HG03175 (cell line): ENCODE results near the gene GABBR2.

Source experiments
- ATAC-seq: cut with Tn5 transposase; IDR thresholded peaks from one replicate; pipeline ENCODE4 v1.9.1; 2021; ENCODE audit warnings: mild to moderate bottlenecking, moderate library complexity; ENCODE audit not compliant: unreplicated experiment

Gene GABBR2

GRCh38 chr9:98453589-98454311 is 255.0 kb downstream of the GABBR2 start:
- ATAC-seq, result no peak

DNA sequence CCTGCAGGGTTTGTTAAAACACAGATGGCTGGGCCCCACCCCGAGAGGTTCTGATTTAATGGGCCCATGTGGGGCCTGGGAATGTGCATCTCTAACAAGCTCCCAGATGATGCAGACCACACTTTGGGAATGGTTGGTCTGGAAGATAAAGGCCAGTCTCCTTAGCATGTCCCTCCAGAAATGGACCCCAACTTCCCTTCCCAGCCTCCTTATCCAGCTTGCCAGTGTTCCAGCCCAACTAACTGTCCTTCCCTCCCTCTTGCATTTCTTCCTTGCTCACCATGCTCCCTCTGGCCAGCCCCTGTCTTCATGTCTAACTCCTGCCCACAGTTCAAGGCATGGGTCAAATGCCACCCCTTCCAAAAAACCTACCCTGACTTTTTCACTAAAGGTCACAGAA is 257.2 kb downstream of the GABBR2 start:
- no peak for ATAC-seq

GRCh38 chr9:98450496-98450895 is 258.2 kb downstream of the GABBR2 start:
- ATAC-seq, result no peak

GRCh38 chr9:98449871-98450270 is 258.9 kb downstream of the GABBR2 start:
- ATAC-seq, result no peak

GRCh38 chr9:98445576-98445975 is 263.2 kb downstream of the GABBR2 start:
- ATAC-seq, result no peak

DNA sequence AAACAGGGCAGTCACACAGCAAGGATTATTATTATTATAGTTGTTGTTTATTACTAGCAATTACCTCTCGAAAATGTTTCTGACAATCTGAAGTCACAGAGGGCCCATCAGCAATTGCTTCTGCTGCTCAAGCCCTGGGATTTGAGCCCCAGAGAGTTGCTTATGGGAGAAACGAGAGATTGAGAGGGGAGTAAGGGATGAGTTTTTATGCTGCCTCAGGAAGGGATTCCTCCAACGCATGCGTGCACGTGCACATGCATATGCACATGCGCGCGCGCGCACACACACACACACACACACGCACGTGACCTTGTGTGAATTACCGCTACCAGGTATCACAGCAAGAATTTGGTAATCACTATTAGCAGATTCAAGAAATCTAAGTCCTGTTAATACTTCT is 264.1 kb downstream of the GABBR2 start:
- ATAC-seq, result no peak

GRCh38 chr9:98442541-98442940 is 266.2 kb downstream of the GABBR2 start:
- no peak for ATAC-seq

DNA sequence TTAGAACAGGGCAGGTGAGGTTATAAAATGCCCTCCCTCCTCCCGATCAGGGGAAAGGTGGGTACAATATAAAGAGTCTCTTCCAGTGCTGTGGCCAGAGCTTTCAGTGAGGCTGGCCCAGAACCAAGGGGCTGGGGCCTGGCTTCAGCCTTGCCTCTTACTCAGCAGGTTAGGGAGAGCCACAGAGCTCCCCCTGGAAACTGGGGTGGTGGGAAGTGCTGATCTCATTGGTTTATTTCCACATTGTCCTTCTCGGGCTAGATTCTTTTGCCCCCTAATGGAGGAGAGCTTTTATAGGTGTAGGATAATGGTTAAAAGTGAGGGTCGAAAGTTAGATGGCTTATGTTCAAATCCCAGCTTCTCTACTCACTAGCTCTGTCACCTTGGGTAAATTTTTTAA is 266.6 kb downstream of the GABBR2 start:
- no peak for ATAC-seq

- no peak for ATAC-seq
Measured at GRCh38 chr9:98438666-98439065, 270.1 kb downstream of the GABBR2 start.

GRCh38 chr9:98437458-98438034 is 271.2 kb downstream of the GABBR2 start:
- no peak for ATAC-seq

DNA sequence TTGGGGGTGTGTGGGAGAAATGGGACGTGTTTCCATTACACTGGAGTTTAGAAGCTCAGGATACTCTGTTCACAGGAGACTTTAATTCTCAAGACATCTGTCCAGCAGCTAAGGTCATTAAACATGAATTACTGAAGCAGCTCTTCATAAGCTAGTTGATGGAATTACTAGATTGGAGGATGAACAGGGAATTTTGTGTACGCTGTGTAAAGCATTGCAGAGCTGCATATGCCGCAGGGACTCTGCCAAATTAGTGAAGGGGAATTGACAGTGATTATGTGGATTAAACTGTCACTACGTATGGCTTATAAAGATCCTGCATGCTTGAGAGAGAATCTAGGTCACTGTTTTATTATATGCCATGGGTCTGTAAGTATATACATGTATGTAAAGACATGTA is 275.8 kb downstream of the GABBR2 start:
- no peak for ATAC-seq

- ATAC-seq, result no peak
Measured at GRCh38 chr9:98432134-98432533, 276.6 kb downstream of the GABBR2 start.

GRCh38 chr9:98430535-98431292 is 278.0 kb downstream of the GABBR2 start:
- no peak for ATAC-seq

DNA sequence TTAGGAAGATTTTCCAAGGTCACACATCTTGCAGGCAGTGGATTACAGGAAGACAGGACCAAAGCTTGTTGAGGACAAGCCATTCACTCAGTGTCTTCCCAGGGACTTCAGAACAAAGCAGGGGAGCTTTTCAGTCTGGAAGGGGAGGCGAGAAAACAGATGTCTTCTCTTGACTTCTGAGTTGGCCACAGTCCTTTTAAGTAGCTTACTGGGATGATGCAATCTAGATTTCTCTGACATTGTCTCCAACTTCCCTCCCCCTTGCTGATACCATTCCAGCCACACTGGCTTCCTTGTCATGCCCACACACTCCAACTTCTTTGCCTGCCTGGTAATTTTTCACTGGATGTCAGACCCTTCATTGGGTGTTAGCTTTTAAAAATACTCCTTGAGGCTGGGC is 279.1 kb downstream of the GABBR2 start:
- ATAC-seq, result no peak

DNA sequence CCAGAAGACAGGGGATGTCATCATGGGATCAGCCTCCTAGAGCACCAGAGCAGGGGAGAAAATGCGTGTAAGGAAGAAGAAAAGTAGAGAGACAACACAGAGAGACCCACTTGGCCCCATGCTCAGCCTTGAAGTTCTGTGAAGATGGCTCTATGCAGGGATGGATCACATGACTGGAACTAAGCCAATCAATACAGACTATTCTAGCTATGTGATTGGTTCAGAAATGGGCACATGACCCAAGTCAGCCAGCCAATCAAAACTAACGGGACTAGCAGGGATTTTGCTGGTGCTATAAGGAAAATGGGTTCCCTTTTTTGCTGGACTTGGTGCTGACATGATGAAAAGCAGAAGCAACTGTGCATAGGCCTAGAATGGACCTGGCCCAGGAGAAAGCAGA is 280.3 kb downstream of the GABBR2 start:
- ATAC-seq, result no peak

- no peak for ATAC-seq
Measured at GRCh38 chr9:98427491-98427890, 281.2 kb downstream of the GABBR2 start.

DNA sequence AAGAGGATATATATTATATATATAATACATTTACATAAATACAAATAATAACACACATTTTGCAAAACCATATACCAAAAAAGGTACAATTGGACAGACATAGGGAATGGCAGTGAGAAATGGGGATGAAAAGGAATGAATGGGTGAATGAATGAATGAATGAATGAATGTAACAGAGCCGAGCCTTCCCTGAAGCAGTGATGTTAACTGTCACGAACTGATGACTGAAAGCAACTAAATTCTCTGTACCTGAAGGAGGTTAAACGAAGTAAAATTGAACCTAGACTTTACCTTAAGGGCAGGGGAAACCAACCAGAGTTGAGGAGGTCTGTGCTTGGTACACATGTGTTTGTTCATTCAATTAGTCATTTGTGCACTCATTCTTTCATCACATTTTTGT is 283.7 kb downstream of the GABBR2 start:
- no peak for ATAC-seq

DNA sequence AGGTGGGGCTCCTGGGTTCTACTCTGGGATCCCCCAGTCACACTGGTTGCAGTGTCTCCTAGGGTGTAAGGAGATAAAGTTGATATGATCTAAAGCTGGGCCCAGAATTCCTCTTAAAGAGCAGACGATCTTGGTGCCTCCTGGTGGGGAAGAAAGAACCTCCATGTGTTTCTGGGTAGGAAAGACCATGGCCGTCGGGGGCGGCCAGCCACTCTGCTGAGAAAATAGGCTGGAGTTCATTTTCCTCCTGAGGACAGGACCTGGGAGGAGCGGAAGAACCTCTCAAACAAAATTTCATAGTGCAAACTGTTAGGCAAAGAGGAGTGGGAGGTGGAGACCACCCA is 289.5 kb downstream of the GABBR2 start:
- ATAC-seq, result no peak

GRCh38 chr9:98418578-98419259 is 290.0 kb downstream of the GABBR2 start:
- no peak for ATAC-seq

GRCh38 chr9:98416294-98417248 is 292.2 kb downstream of the GABBR2 start:
- ATAC-seq, result no peak

DNA sequence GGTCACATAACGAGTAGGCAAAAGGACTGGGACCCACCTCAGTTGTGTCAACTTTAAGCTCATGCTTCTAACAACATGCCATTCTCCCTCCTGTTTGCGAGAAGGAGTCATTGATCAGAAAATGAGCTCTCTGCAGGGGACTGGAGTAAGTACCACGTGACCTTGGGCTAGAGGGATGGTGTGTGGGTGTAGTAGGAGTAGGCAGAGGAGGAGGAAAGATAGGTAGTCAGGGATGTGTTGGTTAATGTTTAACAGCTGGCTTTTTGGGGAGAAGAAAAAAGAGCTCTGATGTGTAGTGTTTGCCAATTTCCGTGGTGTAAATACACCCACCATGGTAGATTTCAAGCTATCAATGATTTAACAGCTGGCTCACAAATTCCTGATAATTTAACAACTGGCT is 293.0 kb downstream of the GABBR2 start:
- no peak for ATAC-seq
